ENCODE results near the gene TUFM. TPM values are rescaled to one million over a fixed set of nuclear protein-coding genes. Genes with fewer than 3 reads are reported as not detected.
A peak's percentile ranks its signal among the peaks of the same experiment; 100 is the strongest.

Gene TUFM
- total and polyA plus RNA-seq, 8 donors: 146 to 205 (median 170) TPM

- Histone ChIP-seq H3K4me3 (no peak overlapping the region), H3K27me3 (no peaks in the 10 kb centered on the region), H3K4me1 (peaks cover 1 to 5% of the 10 kb centered on the region in 2 donors), H3K9me3 (no peaks in the 10 kb centered on the region), H3K27ac (peak overlapping the region in 1 of 2 donors; percentile 50), H3K36me3 (peaks cover 0 to 95% of the 10 kb centered on the region in 2 donors)
- no peak for TF ChIP-seq CTCF (IDR thresholded peaks at IDR 0.05)
- ATAC-seq (no peak), DNase-seq (no peak)
- intact Hi-C loops (cut with DNase I): no loop called here
These were observed 6.2 kb downstream of the TUFM start for GRCh38 chr16:28839899-28840298.

GRCh38 chr16:28839004-28839639, 7.0 kb downstream of the TUFM start:
- H3K4me3 ChIP-seq: no peak overlapping the region
- intact Hi-C loops (cut with DNase I): no loop called here
- H3K36me3 ChIP-seq: peaks cover 0 to 95% of the 10 kb centered on the region in 2 donors
- TF ChIP-seq CTCF (IDR thresholded peaks at IDR 0.05): no peak
- ATAC-seq: no peak
- no peaks in the 10 kb centered on the region for H3K4me1 ChIP-seq
- no peak overlapping the region for H3K27ac ChIP-seq
- H3K27me3 ChIP-seq: no peaks in the 10 kb centered on the region
- H3K9me3 ChIP-seq: no peaks in the 10 kb centered on the region
- no peak for DNase-seq

GRCh38 chr16:28838558-28838918, 7.6 kb downstream of the TUFM start:
- DNase-seq (no peak), ATAC-seq (no peak)
- H3K27ac ChIP-seq: no peak overlapping the region
- TF ChIP-seq CTCF (IDR thresholded peaks at IDR 0.05): no peak
- H3K4me1 ChIP-seq: no peaks in the 10 kb centered on the region
- intact Hi-C loops (cut with DNase I): no loop called here
- peaks cover 4 to 95% of the 10 kb centered on the region in 2 donors for H3K36me3 ChIP-seq
- H3K4me3 ChIP-seq: no peak overlapping the region
- H3K27me3 ChIP-seq: no peaks in the 10 kb centered on the region
- no peaks in the 10 kb centered on the region for H3K9me3 ChIP-seq

- H3K4me3 ChIP-seq: no peak overlapping the region
- H3K9me3 ChIP-seq: no peaks in the 10 kb centered on the region
- DNase-seq: no peak
- H3K27ac ChIP-seq: no peak overlapping the region
- no peak for ATAC-seq
- intact Hi-C loops (cut with DNase I): no loop called here
- no peaks in the 10 kb centered on the region for H3K27me3 ChIP-seq
- H3K36me3 ChIP-seq: peaks cover 4 to 95% of the 10 kb centered on the region in 2 donors
- no peak for TF ChIP-seq CTCF (IDR thresholded peaks at IDR 0.05)
- no peaks in the 10 kb centered on the region for H3K4me1 ChIP-seq
These were observed 8.2 kb downstream of the TUFM start for GRCh38 chr16:28837672-28838557.

GRCh38 chr16:28836761-28837064, 9.4 kb downstream of the TUFM start:
- no peak overlapping the region for H3K4me3 ChIP-seq
- H3K27ac ChIP-seq: no peak overlapping the region
- intact Hi-C loops (cut with DNase I): no loop called here
- ATAC-seq: no peak
- no peaks in the 10 kb centered on the region for H3K9me3 ChIP-seq
- no peak for TF ChIP-seq CTCF (IDR thresholded peaks at IDR 0.05)
- H3K27me3 ChIP-seq: no peaks in the 10 kb centered on the region
- H3K4me1 ChIP-seq: no peaks in the 10 kb centered on the region
- H3K36me3 ChIP-seq: peaks cover 4 to 95% of the 10 kb centered on the region in 2 donors
- DNase-seq: no peak

Data from left lung (tissue), 10 donors.